Thyroid gland (tissue), 4 donors: Measurements from ENCODE around the gene FERMT3. TPM values are rescaled to one million over a fixed set of nuclear protein-coding genes. Genes with fewer than 3 reads are reported as not detected.
A peak's percentile ranks its signal among the peaks of the same experiment; 100 is the strongest.

Experiments
- DNase-seq, 2 donors: peaks; one replicate each; pipeline ENCODE4 v3.0.0-alpha.2; 2019
- H3K27ac ChIP-seq, 3 donors: fragments of 200-600 bp; sonication (generic); 1 replicate in 2 of 3; 2 replicates in 1 of 3; pipeline ENCODE4 v1.5.1; 2016 to 2019; ENCODE audit warnings: mild to moderate bottlenecking in 1 of 3, moderate library complexity in 1 of 3
- H3K27me3 ChIP-seq: fragments of 200-600 bp; sonication (generic); one replicate; pipeline ENCODE4 v1.5.1; 2019
- H3K36me3 ChIP-seq, 2 donors: fragments of 200-600 bp; sonication (generic); one replicate each; pipeline ENCODE4 v1.5.1; 2016 to 2019
- H3K4me1 ChIP-seq, 2 donors: fragments of 200-600 bp; sonication (generic); one replicate each; pipeline ENCODE4 v1.5.1; 2017 to 2019
- H3K4me3 ChIP-seq, 3 donors: fragments of 200-600 bp; sonication (generic); replicated peaks in 1 of 3; 1 replicate in 2 of 3; 2 replicates in 1 of 3; pipeline ENCODE4 v1.5.1; 2016; ENCODE audit warnings: mild to moderate bottlenecking in 1 of 3
- H3K9me3 ChIP-seq: fragments of 200-600 bp; sonication (generic); one replicate; pipeline ENCODE4 v1.5.1; 2017
- POLR2A ChIP-seq, 2 donors: fragments of 450-650 bp; IDR thresholded peaks; one replicate each; pipeline ENCODE4 v1.6.1; 2017; ENCODE audit warnings: antibody characterized with exemption in 2 of 2, mild to moderate bottlenecking in 2 of 2, moderate library complexity in 1 of 2
- WGBS, 2 donors: methylation state at CpG; one replicate each; pipeline ENCODE4 v1.1.5; 2017; 5-methylcytosine and 5-hydroxymethylcytosine counted together
- intact Hi-C: fragments of 100-400 bp; cut with DNase I; formaldehyde crosslinking; loops from one replicate; pipeline ENCODE4 v1.15.1; 2023
- total RNA-seq, 4 donors: library from RNA; depleted of rRNA; stranded (reverse); fragments of >200 nt; gene quantifications; one replicate each; pipeline ENCODE4 v1.2.3, GENCODE V29; 2016
- TF ChIP-seq, protein P1 (sequence below), 6 experiments: fragments of 200-600 bp in 3 of 6; fragments of 450-650 bp in 3 of 6; sonication (generic) in 3 of 6; IDR thresholded peaks; one replicate each; pipeline ENCODE4 v1.5.1; 2016 to 2019; ENCODE audit warnings: antibody characterized with exemption in 6 of 6, mild to moderate bottlenecking in 2 of 6, inconsistent platforms in 1 of 6, moderate library complexity in 1 of 6

Gene FERMT3
- total RNA-seq, 4 donors from 2014 or later, result 7.6 to 13.9 (median 10.8) TPM

DNA sequence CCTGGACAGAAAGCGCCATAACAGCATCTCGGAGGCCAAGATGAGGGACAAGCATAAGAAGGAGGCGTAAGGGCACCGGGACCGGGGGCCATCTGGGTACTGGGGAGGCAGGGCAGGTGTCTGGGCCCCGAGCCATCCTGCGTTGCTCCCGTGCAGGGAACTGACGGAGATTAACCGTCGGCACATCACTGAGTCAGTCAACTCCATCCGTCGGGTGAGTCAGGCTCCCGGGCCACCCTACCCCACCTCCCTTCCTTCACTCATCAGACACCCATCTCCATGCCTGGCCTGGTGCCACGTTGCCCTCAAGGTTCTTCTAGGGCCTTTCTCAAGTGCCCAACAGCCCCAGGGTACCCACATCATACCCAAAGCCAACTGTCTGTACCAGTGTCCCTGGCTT, 59.8 kb downstream of the FERMT3 start:
- Histone ChIP-seq H3K9me3 (no peaks in the 10 kb centered on the region), H3K36me3 (peaks cover 16% of the 10 kb centered on the region in 2 donors), H3K4me1 (peaks cover 18 to 26% of the 10 kb centered on the region in 2 donors), H3K27ac (no peak overlapping the region), H3K27me3 (no peaks in the 10 kb centered on the region), H3K4me3 (no peak overlapping the region)
- WGBS, 2 donors, result 84 to 94% methylated on average over 14 to 15 of the region's 15 CpGs
- DNase-seq, result no peak
- TF ChIP-seq, protein P1, sequence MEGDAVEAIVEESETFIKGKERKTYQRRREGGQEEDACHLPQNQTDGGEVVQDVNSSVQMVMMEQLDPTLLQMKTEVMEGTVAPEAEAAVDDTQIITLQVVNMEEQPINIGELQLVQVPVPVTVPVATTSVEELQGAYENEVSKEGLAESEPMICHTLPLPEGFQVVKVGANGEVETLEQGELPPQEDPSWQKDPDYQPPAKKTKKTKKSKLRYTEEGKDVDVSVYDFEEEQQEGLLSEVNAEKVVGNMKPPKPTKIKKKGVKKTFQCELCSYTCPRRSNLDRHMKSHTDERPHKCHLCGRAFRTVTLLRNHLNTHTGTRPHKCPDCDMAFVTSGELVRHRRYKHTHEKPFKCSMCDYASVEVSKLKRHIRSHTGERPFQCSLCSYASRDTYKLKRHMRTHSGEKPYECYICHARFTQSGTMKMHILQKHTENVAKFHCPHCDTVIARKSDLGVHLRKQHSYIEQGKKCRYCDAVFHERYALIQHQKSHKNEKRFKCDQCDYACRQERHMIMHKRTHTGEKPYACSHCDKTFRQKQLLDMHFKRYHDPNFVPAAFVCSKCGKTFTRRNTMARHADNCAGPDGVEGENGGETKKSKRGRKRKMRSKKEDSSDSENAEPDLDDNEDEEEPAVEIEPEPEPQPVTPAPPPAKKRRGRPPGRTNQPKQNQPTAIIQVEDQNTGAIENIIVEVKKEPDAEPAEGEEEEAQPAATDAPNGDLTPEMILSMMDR (IDR thresholded peaks at IDR 0.05), result no peak
- intact Hi-C loops, result no loop called here

DNA sequence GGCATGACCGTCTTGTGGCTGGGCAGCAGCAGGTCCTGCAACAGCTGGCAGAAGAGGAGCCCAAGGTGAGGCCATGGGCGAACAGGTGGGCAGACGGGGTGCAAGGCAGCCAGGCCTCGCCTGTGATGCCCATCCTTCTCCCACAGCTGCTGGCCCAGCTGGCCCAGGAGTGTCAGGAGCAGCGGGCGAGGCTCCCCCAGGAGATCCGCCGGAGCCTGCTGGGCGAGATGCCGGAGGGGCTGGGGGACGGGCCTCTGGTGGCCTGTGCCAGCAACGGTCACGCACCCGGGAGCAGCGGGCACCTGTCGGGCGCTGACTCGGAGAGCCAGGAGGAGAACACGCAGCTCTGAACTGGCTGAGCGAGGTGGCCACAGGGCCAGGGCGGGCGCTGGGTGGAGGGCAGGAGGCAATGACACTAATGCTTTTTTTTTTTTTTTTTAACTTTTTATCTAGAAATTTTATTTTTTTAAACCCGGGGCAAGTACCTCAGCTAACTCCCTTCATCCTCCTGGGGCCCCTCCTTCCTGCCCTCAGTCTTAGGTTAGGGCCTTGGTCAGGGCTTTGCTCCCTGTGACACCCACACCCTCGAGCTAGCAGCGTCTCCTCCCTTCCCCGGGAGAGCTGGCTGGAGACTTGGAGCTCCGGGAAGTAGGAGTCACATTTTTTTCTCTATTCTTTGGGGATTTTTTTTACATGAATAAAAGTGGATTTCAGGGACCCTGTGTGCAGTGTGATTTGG, 60.9 kb downstream of the FERMT3 start:
- H3K4me3 ChIP-seq, result no peak overlapping the region
- peak in 1 of 2 donors; percentile 22 for TF ChIP-seq POLR2A (IDR thresholded peaks at IDR 0.05)
- TF ChIP-seq, protein P1 (IDR thresholded peaks at IDR 0.05), result no peak
- peaks cover 11 to 13% of the 10 kb centered on the region in 2 donors for H3K36me3 ChIP-seq
- peak overlapping the region; percentile 95 to 99 (median 96) for H3K27ac ChIP-seq
- H3K4me1 ChIP-seq, result peaks cover 26 to 32% of the 10 kb centered on the region in 2 donors
- H3K27me3 ChIP-seq, result no peaks in the 10 kb centered on the region
- intact Hi-C loops, result no loop called here
- no peaks in the 10 kb centered on the region for H3K9me3 ChIP-seq
- WGBS, 2 donors, result 63 to 74% methylated on average over 18 to 19 of the region's 27 CpGs
- peak; percentile 60 for DNase-seq

DNA sequence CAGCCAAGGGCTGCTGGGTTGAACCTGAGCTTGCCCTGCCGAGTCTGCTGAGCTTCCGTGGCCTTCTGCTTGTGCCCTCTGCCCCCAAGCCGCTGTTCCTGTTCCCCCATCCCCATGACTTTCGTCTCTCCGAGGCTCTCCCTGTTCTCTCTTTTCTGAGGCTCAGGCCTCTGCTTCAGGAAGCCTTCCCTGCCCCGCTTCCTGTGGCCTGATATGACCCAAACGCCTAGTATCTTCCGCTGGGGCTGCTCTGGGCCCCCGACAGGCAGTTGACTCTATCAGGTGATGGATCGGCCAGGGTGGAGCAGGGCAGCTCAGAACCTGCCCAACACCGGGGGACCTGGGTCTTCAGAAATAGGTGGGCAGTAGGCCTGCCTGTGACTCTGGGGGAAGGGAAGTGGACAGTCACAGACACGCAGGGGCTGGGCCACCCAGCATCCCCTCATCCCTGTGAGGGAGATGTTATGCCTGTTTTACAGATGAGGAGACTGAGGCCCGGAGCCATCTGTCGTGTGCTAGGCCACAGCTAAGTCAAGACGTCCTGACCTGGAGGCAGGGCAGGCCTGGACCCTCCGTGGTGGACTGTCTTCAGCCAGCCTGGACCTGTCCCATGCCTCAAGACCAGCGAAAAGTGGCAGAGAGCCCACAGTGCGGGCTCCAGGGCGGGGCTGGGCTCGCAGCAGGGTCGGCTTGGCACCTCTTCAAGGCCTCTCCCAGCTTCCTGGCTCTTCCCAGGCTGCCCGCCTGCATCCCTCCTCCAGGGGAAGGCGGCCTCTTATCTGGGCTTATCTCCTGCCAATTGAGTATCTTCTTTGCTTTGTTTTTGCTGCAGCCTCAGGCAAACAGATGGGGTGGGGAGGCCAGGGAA, 61.7 kb downstream of the FERMT3 start:
- H3K9me3 ChIP-seq, result no peaks in the 10 kb centered on the region
- TF ChIP-seq, protein P1 (IDR thresholded peaks at IDR 0.05), result no peak
- no peak for TF ChIP-seq POLR2A (IDR thresholded peaks at IDR 0.05)
- peaks cover 5% of the 10 kb centered on the region in 2 donors for H3K36me3 ChIP-seq
- no peaks in the 10 kb centered on the region for H3K27me3 ChIP-seq
- peaks cover 26 to 32% of the 10 kb centered on the region in 2 donors for H3K4me1 ChIP-seq
- WGBS, 2 donors, result 64 to 70% methylated on average over 13 to 19 of the region's 23 CpGs
- peak overlapping the region in 1 of 3 donors; percentile 80 for H3K4me3 ChIP-seq
- intact Hi-C loops, result no loop called here
- peak; percentile 44 for DNase-seq
- peak overlapping the region; percentile 95 to 99 (median 96) for H3K27ac ChIP-seq

DNA sequence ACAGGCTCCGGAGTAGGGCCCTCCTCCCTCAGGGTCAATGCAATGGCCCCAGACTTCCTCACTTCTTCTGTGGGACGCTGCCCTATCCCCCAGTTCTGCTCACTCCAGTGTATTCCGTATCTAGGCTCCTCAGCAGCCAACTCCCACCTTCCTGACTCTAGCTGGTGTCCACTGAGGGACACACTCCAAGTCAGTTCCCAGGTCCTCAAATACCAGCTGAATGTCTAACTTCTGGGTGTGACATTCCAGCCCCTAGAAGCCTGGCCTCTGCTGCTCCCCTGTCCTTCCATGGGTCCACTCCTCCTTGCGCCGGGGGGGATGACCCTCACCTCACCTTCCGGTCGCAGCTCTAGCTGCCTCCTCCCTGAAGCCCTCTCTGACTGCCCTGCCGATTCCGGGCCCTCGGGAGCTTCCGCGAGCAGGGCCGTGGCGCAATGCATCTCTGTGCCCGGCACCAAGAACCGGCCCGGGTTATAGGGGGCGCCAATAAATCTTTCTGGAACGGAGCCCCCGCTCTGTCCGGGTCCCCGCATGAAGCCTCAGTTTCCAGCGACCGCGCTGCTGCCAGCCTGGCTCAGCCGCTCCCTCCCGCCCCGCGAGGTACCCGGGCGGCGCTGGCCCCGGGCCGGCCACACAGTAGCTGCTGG, 62.5 kb downstream of the FERMT3 start:
- no peaks in the 10 kb centered on the region for H3K27me3 ChIP-seq
- intact Hi-C loops, result no loop called here
- no peaks in the 10 kb centered on the region for H3K9me3 ChIP-seq
- peak in 1 of 2 donors; percentile 52 for DNase-seq
- TF ChIP-seq, protein P1 (IDR thresholded peaks at IDR 0.05), result no peak
- TF ChIP-seq POLR2A (IDR thresholded peaks at IDR 0.05), result no peak
- H3K27ac ChIP-seq, result peak overlapping the region; percentile 95 to 99 (median 96)
- H3K4me3 ChIP-seq, result peak overlapping the region; percentile 12 to 80 (median 78)
- WGBS, 2 donors, result 6 to 8% methylated on average over 8 to 17 of the region's 34 CpGs
- no peaks in the 10 kb centered on the region for H3K36me3 ChIP-seq
- H3K4me1 ChIP-seq, result peaks cover 26 to 32% of the 10 kb centered on the region in 2 donors
